Measurements from ENCODE around the gene LGR4.

The LGR4 gene

DNA sequence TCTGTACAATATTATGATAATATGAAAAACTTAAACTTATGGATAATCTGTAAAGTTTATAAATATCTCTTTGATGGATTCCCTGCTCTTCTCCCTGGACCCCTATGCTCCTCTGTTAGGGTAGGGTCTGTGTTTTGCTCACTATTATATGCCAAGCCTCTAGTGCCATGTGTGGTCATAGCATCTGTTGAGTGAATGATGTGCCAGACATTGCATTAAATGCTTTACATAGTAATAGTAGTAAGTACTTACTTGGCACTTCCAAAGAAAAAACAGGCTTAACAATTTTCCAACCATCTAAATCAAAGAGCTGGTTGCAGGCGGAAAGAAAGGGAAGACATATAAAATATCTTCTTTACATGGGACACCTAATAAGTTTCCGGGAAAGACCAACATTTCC lies 46.8 kb downstream of the LGR4 start:
- FAIRE-seq: no peak

DNA sequence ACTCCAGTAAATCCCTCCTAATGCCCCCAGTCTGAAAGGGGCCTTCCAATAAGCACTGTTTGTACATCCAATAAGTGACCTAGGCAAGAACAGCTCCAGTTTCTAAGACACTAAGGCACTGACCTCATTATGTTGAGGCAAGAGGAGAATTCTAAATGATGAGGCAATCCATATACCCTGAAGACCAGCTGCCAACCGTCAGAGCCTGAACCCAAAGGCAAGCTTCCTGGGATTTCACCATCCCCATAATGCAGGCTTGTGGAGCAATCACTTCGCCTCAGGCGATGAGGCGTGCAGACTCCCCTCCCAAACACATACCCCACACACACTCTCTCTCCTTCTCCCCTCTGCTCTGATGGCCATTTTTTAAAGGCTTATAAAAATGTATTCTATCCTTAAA lies 49.5 kb downstream of the LGR4 start:
- no peak for FAIRE-seq

DNA sequence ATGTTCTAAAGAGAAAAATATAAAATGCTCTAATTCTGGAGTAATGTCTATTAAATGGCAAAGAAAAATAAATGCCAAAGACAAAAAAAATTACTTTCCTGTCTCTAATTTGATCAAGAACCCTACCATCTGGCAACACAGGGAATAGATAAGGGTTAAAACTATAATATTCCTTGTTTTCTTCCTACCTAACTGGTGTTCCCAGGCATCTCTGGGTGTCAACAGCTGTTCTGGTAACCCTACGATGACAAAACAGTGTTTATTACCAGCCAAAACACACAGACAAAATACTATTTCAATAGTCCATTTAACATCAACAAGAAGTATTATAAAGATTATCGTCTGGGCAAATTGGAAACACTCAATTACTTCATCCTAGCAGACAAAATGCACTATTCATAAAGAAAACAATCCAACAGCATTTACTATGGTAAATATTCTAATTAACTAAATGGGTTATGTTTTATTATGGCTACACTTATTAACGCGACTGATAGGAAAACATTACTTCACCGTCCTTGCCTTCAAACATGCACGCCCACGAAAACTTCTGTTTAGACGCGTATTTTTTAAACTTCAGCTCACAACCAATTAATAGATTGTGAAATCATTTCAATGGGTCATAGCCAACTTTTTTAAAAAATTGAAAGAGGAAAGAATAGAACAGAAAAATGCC lies 50.6 kb downstream of the LGR4 start:
- FAIRE-seq: no peak

DNA sequence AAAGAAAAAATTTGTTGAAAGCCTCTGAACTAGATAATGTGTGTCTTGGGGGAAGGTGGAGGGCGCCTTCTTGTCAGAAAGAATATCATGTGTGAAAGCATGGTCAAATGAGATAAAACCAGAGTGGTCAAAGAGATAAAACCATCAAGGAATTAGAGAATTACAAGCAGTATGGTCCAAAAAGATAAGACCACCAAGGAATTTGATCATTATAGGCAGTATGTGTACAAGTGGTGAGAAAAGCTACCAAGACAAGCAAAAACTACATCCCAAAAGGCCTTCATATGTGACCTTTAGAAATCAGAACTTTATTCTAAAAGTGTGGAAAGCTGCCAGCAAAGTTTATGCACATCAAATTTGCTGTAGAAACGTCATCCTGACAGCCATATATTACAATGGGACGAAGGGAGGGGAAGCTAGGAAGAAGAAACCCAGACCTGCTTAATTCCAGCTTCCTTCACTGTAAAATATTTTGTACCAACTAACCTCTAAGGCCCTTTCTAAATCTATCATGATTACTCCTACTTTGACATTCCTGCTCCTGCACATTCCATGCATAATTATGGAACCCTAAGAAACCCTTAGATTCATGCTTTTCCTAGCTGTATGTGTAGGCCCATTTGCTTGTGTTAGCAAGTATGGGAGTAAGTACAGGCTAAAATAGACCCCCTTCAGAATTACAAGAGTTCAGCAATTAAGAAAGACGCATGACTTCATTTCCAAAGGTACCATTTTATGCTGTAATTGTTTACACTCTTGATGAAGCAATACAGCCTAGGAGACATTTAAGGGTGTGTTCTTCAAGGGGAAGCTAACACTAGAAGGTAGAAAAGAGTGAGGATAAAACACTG lies 51.6 kb downstream of the LGR4 start:
- FAIRE-seq: no peak

DNA sequence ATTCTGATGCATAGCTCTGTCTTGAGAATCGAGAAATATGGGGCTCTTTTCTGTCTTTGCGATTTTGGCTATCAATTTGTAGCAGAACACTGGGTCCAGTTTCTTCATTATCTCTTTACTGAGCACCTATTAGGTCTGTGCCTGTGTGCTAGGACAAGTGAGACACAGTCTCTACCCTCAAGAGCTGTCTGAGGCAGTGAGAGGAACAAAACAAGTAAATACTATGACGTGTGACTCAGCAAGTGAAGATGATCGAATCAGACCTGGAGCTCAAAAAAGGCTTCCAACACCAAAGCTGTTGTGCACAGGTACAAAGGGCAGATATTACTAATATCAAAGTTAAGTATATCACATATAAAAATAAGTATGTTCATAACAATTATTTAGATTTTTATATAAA lies 52.4 kb downstream of the LGR4 start:
- FAIRE-seq: no peak

DNA sequence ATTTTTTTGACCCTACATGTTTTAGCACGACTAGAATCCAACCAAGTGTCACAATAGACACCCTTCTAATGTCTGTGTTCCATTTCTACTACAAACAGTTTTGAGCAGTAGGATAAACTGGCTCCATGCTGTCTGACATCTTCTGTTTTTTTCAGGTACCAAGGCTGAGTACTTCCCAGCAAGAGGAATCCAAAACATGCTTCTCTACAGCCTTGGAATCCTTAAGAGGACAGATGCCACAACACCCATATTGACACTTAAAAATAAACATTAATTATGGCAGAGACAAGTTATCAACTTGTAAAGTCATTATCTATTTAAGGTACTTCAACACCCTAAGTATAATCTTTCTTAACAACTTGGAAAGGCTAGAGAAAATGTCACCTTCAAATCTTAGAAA lies 54.2 kb downstream of the LGR4 start:
- no peak for FAIRE-seq

DNA sequence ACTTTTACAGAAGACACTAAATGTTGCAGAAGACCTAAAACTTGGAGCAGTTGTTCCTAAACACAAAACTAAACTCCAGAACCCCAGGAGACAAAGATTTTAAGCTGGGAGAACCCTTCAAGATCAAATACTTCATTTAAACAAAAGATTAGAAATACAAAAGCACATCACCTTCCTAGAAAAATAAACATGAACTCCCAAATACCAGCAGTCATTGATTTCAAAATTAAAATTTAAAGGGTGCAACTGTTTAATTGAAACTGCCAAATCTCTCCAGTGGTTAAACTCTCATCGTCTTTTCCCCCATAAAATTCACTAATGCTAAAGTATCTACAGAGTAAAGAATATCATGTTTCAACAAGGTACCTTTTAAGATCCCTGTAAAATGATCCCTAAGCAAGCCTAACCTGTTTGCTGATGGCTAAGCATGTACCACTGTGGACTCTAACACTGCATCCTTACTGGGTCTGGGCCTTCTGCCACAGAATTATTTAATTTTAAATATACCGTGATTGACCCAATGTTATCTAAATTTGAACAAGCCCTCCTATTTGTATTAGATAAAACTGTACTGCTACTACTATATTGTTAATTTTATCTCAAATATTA lies 55.9 kb downstream of the LGR4 start:
- FAIRE-seq: no peak

DNA sequence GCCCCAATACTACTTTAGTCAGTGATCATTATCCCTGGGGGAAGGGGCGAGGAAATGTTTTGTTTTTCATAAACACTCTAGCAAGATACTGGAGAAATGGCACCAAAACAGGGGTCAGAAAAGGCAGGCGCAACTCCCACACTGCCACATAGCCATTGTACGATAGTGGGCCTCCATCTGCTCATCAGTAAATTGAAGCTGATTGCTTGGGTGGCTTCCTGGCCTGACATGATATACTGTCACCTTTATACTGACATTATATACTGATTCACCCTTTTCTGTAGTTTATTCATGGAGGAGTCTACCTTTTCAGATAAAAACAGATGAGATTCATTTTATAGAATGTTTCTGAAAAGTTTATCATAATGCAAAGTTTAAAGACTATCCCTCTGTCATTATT lies 57.9 kb downstream of the LGR4 start:
- FAIRE-seq: no peak

DNA sequence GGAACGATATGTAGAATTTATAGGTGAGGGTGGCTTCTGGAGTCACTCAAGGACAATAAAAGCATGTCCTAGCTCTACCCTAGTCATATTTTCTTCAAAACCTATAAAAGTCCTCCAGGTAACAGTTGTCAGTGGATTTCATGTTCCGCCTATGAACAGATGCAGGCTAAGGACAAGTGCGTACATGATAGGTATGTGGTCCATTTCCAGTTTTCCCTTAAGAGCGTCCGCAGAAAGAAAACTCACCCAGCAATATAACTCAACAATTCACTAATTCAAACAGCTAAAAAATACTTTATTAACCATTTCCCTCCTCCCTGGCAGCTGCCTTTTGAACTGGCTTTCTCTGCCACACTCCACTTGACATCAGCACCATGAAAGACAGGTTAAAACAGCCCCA lies 59.4 kb downstream of the LGR4 start:
- no peak for FAIRE-seq

DNA sequence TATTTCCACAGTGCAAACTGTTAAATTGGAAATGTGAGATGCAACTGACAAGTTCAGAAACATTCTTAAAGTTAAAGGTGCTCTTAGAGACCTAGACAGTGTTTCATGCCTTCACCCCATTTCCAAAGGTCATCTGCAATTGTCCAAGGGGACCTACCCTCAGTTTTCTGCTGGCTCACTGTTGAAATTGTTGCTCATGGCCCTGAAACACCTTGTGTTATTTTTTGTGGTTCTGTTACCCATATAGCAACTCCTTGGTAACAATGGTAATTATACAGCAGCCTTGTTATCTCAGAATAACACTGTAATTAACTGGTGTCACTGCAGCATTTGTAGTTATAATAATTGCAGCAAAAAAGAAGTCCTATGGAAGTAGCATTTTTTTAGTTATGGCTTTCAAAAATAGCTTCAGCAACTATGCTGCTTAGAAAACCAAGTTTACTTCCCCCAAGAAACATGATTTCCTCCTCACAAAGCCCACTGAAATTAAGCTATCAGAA lies 60.3 kb downstream of the LGR4 start:
- no peak for FAIRE-seq

DNA sequence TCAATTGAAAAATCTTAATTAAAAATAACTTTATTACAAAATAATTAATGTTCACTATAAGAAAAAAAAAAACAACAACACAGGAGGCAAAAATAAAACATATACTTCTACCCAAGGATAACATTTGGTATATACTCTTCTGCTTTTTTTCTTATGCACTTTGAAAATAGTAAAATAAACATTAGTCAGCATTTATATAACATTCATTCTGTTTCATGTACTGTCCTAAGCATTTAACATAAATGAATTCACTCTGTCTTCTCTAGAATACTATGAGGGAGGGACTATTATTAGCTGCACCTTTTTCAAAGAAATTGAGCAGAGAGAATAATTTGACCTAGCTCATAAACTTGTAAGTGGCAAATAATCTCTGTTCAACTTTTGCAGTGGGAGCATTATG lies 61.3 kb downstream of the LGR4 start:
- no peak for FAIRE-seq

DNA sequence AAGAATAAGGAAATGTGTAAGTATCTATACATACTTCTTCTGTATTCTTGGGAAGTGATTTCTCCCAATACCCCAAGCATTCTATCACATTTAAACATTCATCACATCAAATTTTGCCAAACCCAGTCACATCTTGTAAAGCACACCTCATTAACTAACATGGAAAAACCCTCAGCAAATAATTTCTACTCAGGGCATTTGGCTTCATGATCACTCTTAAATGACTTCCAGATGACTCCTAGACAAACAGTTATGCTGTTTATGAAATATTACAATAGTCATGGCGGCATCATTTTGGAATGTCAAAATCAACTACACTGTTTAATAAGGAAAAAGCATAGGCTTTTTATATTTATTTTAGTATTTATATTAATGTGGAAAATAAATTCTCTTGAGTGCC lies 62.3 kb downstream of the LGR4 start:
- no peak for FAIRE-seq

DNA sequence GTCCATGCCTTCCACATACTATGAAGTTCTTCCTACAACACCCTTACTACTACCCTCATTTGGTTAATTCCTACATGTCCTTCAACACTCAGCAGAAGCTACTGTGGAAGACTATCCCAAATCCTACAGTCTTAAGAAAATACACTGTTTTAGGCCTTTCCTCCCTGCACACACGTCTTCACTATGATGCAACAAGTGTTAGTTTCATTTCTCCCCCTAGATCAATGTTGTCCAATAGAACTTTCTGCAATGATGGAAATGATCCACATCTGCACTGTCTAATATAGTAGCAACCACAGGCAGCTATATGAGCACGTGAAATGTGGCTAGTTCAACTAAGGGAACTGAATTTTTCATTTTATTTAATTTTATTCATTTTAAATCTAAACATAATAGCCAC lies 62.8 kb downstream of the LGR4 start:
- no peak for FAIRE-seq

DNA sequence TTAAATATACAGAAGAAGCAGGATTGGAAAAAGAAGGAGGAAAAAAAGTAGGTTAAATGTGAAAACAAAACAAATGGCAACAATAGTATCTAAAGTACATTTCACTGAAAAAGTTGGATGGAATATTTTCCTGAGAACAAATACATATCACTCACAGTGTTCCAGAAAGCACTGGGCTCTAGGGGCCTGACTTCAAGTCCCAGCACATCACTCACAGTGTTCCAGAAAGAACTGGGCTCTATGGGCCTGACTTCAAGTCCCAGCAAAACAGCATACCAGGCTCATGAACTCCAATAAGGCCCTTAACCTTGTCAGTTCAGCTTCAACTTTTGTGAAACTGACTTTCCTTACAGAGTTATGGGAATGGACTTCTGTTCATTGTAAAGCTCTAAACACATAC lies 63.5 kb downstream of the LGR4 start:
- FAIRE-seq: no peak

DNA sequence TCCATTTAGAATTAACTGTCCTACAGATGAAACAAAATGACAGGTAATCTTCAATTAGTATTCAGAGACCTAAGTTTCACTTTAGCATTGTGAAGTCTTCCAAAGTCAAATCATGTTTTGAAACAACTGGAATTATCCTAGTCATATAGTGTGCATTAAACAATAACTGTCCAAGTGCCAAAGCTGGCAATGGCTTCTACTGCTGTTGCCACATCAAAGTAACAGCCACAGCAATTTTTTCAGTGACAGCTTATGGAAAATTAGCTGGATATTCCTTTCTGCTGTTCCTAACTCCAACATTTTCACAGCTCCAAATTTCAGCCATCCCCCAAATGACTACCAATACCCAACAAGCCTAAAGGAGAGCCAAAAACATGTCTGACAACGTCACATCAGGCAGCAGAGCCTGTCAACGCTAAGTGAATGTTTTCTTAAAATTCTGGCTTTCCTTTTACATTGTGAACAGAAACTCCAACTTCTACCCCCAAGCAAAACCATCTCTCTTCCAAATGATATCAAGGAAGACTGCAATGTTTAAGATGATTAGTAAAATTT lies 64.3 kb downstream of the LGR4 start:
- FAIRE-seq: no peak

DNA sequence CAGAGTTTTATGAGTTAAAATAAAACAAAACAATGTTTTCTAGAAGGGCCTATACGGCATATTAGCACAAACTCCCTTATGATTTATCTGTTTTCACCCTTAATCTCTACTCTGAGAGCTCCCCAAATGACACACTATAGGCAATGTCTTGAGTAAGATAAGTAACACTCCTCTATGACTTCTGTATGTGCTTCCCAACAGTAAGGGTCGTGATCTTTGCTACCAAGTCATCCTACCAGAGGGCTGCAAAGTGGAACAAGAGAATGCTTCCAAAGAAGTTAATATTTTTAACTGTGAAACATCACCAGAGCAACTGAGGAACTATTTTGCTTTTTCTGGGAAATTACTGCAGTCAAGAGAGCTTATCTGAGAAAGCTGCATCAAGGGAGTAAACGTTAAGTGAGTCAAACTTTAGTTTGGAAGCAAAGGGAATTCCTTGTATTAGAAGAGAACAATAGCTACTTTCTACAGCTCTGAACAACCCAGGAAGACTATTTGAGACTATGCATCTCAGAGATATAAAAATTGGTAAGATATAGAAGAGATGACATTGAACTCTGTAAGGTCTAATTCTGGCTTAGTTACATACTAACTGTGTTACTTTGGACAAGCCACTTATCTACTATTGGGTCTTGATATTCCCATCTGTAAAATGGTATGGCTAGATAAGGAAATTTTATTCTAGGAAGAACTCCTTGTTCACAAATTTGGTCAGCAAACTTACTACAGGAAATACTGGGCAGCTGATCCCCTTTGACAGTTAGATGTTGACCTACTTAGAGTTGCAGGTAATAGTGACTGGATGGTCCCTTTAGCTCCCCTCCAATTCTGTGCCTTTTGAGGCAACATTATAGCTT lies 65.9 kb downstream of the LGR4 start:
- FAIRE-seq: no peak

DNA sequence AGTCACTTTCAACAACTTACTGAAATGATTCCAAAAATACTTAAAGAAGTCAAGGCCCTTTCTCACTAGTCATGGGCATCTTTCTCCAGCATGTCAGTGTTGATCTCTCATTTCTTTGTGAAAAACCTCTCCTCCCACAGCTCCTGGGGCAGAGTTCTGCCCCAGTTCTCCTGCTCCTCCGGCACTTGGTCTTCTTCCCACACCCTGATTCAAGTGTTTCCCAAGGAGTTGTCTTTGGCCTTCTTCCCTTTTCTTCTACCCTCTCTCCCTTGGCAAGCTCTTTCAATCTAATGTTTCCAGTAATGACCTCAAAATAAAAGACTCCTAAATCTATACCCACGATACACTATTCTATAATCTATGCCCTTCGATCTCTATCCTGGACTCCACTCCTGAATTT lies 67.5 kb downstream of the LGR4 start:
- FAIRE-seq: no peak

DNA sequence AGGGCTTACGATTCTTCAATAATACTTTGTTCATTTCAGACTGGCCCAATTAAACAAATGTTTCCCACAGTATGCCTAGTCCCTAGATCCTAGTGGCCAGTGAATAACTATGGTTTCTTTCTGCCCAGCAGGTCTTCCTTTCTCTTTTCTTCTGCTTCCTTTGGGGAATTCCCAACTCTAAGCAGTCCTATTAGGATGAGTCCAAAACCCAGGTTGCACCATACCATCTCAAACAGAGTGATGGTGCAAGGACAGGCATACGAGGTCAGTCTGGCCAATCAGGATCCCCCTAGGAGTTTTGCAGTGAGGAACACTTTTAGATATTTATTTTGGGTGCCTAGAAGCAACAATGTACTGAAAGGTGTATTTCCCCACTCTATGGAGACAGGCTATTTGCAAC lies 68.2 kb downstream of the LGR4 start:
- FAIRE-seq: no peak

DNA sequence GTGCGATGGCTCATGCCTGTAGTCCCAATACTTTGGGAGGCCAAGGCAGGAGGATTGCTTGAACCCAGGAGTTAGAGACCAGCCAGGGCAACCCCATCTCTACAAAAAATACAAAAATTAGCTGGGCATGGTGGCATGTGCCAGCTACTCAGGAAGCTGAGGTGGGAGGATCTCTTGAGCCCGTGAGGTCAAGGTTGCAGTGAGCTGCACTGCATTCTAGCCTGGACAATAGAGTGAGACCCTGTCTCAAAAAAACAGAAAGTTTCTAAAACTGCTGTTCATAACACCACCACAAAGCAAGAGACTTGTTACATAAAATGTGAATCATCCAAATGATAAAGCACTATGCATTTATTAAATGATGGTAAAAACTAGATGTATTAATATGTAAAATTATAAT lies 69.4 kb downstream of the LGR4 start:
- no peak for FAIRE-seq

DNA sequence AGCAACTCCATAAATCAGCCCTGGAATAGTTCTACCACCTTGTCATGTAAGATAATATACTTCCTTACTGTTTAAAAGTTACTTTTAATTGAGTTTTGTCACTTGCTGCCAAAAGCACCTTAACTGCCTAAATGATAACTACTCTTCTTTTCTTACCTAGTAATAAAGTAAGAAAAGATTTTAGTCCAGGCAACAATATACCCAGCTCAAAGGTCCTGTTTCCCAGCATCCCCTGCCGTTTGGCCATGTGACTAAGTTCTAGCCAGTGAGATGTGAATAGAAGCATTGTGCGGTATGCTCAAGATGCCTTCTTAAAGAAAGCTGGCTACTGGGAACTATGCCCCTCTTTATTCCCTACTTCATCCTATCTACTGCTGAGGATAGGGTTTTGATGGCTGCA lies 70.1 kb downstream of the LGR4 start:
- FAIRE-seq: no peak

DNA sequence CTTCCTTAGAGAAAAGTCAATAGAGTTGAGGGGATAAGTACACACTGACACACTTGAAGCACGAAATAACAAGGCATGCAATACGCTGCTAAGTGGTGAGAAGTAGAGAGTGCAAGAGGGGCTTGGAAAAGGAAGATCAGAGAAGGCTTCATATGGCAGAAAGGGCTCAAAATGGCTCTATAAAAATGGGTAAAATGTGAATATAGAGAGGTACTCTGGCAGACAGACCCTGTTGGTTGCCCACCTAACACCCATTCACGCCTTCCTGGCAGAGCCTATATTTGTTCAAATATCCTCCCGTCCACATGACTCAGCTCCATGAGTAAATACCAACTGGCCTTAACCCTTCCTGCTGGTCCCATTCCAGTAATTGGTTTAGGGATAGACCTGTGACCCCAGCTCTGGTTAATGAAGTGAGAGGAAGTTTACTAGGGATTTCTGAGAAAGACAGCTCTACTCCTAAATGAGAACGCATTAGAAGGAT lies 70.7 kb downstream of the LGR4 start:
- no peak for FAIRE-seq

DNA sequence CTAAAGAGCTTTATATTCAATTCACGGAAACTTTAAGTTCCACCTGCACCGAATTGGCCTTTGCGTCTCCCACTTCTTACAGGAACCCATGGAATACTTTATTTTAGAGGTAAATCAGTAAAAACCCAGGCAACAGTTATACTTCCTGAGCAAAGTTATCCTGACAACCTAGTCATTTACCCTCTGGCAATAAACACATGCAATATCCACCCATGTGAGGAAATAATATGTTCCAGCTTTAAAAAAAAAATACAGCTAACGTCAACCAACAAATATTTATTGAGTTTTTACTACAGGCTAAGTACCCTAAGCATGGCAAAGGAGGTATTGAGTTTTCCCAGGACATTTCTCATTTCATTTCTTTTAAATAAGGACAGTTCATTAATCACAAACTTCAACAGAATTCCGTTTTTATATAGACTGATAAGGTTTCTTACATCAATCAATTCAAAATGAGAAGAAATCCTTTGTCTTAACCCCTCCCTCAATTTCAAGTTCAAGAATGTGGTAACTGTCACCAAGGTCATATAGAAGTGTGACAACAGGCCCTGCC lies 71.2 kb downstream of the LGR4 start:
- no peak for FAIRE-seq

Measured in G401.6 (cell line).